ENCODE results near the gene LIX1L.

The LIX1L gene

DNA sequence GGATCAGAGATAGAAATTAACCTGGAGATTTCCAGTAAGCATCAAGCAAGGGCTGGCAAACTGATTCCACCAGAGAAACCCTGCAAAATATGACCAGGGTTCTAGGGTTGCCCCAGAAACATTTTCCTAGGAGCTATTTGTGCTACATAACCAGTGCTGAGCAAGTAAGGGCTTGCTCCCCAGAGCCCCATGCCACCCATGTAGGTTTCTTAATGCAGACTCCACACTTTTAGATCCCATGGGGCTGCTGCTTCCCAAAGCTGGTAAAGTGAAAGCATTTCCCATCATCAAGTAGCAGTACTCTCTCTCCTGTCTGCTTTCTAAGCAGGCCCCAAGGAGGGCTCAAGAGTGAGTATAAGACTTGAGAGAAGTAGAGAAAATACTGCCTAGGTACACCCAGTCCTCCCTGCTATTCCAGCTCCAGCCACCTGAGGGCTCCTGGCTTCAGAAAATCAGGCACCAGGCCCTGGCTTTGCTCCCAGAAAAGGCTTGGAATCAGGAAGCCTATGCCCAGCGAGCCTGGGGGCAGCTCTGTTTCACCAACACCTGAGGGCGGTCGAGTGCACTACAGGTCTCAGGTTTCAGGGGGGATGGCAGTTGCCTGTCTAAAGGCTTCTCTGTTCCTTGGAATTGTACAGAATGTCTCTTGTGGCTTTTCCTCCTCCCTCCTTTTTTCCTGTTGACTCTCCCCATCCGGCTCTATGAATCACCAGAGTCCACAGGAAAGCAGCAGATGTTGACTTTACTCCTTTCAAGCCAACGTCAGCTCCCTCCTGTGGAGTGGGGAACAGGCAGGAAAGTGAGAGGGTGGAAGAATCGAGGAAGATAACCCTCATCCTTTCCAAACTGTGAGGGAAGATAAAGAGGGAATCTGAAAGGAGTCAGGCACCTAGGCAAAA lies 66.0 kb downstream of the LIX1L start:
- DNase-seq = peak; percentile 98

- peak; percentile 15 for DNase-seq
Measured at GRCh38 chr1:145891143-145891542, 66.7 kb downstream of the LIX1L start.

- DNase-seq = no peak
Measured at GRCh38 chr1:145889722-145890121, 68.1 kb downstream of the LIX1L start.

GRCh38 chr1:145887631-145888030 lies 70.2 kb downstream of the LIX1L start:
- no peak for DNase-seq

- no peak for DNase-seq
Measured at GRCh38 chr1:145886816-145887215, 71.0 kb downstream of the LIX1L start.

GRCh38 chr1:145886390-145886789 lies 71.4 kb downstream of the LIX1L start:
- no peak for DNase-seq

- DNase-seq = no peak
Measured at GRCh38 chr1:145885738-145886287, 72.0 kb downstream of the LIX1L start, which contains the start of gene ANKRD35. Gene ANKRD35 (minus strand): TSS chr1:145885866. CDS start chr1:145885758, 108 bp downstream.

- DNase-seq = no peak
Measured at GRCh38 chr1:145884675-145885074, 73.1 kb downstream of the LIX1L start.

Data from DMS79 treated with DMSO at 0.1 percent for 48 hours (cell line).